ENCODE measurements around the gene HMBS.

Gene HMBS

DNA sequence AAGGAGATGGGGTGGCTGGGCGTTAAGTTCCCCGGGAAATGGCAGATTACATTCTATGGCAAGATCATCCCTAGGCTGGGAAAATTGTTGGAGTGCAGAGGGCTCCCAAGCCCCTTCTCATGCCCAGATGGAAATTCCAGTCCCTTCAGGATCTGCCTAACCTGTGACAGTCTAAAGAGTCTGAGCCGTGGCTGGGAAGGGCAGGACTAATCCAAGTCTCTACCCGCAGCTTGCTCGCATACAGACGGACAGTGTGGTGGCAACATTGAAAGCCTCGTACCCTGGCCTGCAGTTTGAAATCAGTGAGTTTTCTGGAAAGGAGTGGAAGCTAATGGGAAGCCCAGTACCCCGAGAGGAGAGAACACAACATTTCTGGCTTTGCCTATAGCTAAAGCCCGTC is 3.7 kb downstream of the HMBS start:
- peak in 1 of 2 experiments; percentile 66 for DNase-seq
- TF ChIP-seq GATA1 (IDR thresholded peaks at IDR 0.05; ENCODE audit: low read depth, low read length) (no peak), POLR2A (IDR thresholded peaks at IDR 0.05; ENCODE audit: low read length) (no peak)

DNA sequence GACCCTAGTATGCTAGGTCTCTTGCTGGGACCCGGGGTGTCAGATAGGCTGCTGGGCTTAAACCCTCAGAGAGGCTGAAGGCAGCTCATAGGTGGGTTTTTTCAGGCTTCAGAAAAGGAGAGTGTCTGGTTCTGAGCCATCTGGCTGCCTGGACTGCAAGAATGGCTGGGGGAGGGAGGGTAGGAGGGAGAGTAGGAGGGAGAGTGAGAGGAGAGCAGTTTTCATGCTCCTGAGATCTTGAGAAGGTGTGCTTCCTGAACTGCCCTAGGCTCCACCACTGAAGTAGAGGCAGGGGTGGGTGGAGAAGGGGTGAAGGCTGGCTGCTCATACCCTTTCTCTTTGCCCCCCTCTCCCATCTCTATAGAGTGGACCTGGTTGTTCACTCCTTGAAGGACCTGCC is 4.6 kb downstream of the HMBS start:
- TF ChIP-seq POLR2A (IDR thresholded peaks at IDR 0.05; ENCODE audit: low read length), result no peak
- peak in 1 of 2 experiments; percentile 65 for DNase-seq

DNA sequence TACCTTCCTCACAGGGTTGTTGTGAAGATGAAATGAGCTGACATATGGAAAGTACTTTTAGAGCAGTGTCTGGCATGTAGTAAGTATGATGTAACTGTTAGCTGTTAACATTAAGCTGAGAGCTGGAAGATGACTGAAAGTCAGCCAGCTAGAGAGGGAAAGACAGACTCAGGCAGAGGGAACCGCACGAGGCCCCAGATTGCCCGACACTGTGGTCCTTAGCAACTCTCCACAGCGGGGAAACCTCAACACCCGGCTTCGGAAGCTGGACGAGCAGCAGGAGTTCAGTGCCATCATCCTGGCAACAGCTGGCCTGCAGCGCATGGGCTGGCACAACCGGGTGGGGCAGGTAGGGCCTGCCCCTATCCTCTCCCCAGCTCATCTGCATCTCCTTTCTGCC is 6.5 kb downstream of the HMBS start:
- TF ChIP-seq GATA1 (IDR thresholded peaks at IDR 0.05; ENCODE audit: low read depth, low read length), result no peak
- no peak for TF ChIP-seq POLR2A (IDR thresholded peaks at IDR 0.05; ENCODE audit: low read length)
- peak in 1 of 2 experiments; percentile 58 for DNase-seq

DNA sequence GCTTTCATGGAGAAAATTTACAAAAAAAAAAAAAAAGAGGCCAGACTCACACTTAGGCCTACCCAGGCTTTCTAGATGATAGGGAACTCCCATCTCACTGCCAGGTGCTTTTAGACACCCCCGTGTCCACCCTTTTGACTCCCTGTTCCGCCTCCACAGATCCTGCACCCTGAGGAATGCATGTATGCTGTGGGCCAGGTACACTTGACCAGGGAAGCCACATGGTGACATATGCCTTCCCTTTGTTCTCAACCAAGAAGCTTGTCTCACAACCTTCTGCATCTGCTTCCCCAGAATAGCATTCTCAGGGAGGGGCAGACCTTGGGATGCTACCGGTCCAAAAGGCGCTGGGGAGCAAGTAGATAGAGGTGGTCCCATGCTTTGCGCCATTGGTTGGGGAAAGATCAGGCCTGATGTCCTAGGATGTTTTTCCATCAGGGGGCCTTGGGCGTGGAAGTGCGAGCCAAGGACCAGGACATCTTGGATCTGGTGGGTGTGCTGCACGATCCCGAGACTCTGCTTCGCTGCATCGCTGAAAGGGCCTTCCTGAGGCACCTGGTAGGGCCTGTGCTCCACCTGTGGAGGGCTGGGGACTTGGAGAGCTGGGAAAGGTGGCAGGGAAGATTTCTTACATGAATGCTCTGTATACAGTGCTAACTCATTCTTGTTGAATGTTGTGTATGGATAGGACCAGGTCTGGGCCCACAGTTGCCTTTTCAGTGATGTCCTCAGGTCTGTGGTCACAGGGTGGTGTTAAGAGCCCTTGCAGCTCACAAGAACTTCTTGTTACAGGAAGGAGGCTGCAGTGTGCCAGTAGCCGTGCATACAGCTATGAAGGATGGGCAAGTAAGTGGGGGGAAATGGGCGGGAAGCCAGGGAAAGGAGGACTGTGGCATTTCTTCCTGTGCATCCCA is 7.5 kb downstream of the HMBS start:
- TF ChIP-seq POLR2A (IDR thresholded peaks at IDR 0.05; ENCODE audit: low read length), result peak; percentile 21
- TF ChIP-seq GATA1 (IDR thresholded peaks at IDR 0.05; ENCODE audit: low read depth, low read length), result no peak
- DNase-seq, result peak; percentile 59 to 65

DNA sequence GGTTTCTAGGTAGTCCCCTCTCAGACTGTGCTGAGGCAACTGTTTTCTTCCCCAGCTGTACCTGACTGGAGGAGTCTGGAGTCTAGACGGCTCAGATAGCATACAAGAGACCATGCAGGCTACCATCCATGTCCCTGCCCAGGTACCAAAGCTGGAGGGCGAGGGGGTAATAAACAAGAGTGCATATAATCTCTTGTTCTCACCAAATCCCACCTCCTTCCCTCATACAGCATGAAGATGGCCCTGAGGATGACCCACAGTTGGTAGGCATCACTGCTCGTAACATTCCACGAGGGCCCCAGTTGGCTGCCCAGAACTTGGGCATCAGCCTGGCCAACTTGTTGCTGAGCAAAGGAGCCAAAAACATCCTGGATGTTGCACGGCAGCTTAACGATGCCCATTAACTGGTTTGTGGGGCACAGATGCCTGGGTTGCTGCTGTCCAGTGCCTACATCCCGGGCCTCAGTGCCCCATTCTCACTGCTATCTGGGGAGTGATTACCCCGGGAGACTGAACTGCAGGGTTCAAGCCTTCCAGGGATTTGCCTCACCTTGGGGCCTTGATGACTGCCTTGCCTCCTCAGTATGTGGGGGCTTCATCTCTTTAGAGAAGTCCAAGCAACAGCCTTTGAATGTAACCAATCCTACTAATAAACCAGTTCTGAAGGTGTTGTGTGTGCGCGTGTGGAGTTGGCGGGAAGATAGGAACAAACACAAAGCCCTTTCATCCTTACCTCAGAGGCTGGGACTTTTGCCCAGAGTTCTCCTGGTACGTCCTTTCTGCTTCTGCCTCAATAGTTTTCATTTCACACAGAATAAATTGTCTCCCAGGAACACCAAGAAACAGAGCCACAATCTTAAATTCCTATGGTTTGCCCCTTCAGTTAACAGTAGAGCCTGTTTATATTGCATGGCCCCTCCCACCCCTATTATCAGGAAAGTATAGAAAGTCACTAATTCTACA is 8.5 kb downstream of the HMBS start:
- DNase-seq, result peak; percentile 64 to 73

DNA sequence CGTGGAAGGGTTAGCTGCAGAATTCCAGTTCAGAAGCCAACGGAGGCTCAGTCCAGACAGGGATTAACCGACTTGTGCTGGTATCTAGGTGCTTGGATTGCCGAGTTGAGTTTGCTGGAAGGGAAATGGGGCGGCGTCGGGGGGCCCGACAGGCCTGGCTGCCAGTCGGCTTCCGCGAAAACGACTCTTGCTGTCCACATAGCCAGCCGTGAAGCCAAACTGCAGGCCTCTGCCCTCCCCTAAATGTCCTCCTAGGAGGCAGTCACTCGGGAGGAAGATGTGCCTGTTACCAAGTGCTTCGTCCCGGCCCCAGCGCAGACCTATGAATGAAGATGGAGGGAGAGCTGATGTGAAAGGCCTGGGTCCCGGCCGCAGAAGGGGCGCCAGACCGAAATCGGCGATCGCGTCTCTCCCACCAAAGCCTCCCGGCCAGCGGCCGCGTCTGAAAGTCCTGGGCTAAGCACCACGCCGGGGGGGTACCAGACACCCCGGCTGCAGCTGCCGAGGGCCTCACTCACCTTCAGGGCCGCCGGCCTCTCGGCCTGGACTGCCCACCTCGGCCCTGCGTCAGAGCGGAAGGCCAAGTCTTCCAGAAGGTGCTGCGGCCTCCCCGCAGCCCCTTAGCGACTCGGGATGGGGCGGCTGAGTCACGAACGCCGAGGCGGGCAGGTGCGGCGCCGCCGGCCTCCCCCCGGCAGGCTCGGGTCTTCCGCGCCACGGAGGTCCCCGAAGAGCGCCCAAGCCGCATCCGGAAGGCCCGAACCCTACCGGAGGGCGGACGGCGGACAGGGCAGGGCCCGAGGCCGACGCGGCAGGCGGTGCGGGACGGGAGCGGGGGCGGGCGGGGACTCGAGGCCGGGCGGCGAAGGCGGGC is 9.5 kb downstream of the HMBS start:
- DNase-seq, result peak; percentile 74 to 85

More for the DNA sequence above, 8.5 kb downstream of the HMBS start:
- TF ChIP-seq GATA1 (IDR thresholded peaks at IDR 0.05; ENCODE audit: low read depth, low read length) (no peak), POLR2A (IDR thresholded peaks at IDR 0.05; ENCODE audit: low read length) (peak; percentile 21)

DNA sequence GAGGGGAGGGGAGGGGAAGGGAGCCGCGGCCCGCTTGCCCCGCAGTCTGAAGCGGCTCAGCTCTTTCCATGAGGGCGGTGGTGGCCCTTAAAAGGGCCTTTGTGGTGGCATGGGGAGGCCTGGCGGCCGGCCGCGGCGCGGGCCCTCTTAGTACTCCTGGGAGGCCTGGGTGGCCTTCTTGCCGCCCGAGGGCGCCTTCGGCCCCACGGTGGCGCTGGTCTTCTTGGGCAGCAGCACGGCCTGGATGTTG is 10.1 kb downstream of the HMBS start:
- TF ChIP-seq POLR2A (IDR thresholded peaks at IDR 0.05; ENCODE audit: low read length) (no peak), GATA1 (IDR thresholded peaks at IDR 0.05; ENCODE audit: low read depth, low read length) (no peak)
- DNase-seq, result peak in 1 of 2 experiments; percentile 93

More for the DNA sequence above, 9.5 kb downstream of the HMBS start:
- TF ChIP-seq GATA1 (IDR thresholded peaks at IDR 0.05; ENCODE audit: low read depth, low read length) (no peak), POLR2A (IDR thresholded peaks at IDR 0.05; ENCODE audit: low read length) (peak; percentile 87)

DNA sequence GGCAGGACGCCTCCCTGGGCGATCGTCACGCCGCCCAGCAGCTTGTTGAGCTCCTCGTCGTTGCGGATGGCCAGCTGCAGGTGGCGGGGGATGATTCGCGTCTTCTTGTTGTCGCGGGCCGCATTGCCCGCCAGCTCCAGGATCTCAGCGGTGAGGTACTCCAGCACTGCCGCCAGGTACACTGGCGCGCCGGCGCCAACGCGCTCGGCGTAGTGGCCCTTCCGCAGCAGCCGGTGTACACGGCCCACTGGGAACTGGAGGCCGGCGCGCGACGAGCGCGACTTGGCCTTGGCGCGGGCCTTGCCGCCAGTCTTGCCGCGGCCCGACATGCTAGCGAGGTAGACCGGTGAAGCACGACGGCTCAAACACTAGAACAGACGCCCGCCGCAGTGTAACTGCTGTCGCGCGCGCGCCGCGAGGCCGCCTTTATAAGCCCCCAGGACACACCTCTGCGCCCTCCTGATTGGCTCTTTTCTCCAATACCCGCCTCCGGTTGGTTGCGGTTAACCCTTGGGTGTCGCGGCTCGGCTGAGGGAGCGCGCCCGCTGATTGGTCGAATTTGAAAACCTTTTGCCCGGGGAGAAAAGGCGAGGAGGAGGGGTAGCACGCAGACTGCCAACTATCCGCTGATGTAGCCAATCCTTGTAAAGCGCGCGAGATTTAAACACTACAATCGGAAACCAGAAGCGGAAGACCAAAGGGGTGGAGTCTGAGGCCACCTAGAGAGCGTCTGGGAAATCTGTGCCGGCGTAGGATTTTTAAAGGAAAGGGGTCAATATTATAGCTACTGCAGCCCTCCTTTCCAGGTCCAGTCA is 10.6 kb downstream of the HMBS start:
- TF ChIP-seq POLR2A (IDR thresholded peaks at IDR 0.05; ENCODE audit: low read length) (peak; percentile 100), GATA1 (IDR thresholded peaks at IDR 0.05; ENCODE audit: low read depth, low read length) (no peak)
- DNase-seq, result peak; percentile 99 to 100

DNA sequence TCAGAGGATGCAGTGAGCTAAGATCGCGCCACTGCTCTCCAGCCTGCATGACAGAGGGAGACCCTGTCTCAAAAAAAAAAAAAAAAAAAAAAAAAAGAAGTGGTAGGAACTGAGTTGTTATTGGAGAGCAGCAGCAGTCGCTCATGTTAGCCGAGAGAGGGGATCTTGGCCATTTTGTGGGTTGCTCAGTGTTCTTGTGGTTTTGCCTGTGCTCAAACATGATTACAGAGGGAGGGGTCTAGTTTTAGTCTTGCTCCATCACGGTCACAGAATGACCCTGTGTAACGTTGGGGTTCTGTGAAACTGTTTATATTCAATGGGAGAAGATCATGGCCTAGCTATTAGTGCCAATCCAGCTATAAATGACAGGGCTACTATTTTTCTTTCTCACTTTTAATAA is 15.0 kb downstream of the HMBS start:
- no peak for DNase-seq
- no peak for TF ChIP-seq GATA1 (IDR thresholded peaks at IDR 0.05; ENCODE audit: low read depth, low read length)
- TF ChIP-seq POLR2A (IDR thresholded peaks at IDR 0.05; ENCODE audit: low read length), result no peak

DNA sequence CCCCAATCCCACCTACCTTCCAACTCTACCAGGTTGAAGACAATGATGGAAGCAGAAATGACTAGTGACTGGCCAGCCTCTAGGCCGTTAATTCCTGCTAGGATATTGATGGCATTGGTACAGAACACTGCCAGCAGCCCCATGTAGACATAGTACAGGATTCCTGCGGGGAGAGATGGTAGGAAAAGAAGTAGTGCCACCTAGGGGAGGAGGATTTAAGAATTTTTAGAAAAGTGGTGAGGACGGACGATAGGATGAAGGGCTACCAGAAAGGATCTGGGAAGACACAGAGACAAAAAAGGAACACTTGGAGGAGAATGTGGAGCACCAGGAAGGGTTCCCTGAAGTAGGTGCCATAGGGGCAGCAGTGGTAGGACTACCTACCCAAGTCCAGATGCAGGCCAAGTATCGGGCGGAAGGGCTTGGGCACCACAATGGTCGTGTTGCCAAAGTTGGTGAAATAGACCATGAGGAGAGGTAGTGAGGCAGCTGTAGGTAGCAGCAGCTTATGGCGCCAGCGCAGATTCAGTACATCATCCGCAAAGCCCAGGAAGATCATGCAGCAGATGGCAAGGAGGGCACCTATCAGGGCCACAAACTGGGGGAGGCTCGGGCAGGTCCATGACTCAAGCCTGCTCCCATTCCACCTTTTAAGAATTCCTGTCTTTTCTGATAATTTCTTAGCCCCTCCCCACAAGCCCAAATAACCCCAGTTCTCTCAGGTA is 15.7 kb downstream of the HMBS start:
- TF ChIP-seq GATA1 (IDR thresholded peaks at IDR 0.05; ENCODE audit: low read depth, low read length) (no peak), POLR2A (IDR thresholded peaks at IDR 0.05; ENCODE audit: low read length) (no peak)
- DNase-seq, result peak in 1 of 2 experiments; percentile 57

DNA sequence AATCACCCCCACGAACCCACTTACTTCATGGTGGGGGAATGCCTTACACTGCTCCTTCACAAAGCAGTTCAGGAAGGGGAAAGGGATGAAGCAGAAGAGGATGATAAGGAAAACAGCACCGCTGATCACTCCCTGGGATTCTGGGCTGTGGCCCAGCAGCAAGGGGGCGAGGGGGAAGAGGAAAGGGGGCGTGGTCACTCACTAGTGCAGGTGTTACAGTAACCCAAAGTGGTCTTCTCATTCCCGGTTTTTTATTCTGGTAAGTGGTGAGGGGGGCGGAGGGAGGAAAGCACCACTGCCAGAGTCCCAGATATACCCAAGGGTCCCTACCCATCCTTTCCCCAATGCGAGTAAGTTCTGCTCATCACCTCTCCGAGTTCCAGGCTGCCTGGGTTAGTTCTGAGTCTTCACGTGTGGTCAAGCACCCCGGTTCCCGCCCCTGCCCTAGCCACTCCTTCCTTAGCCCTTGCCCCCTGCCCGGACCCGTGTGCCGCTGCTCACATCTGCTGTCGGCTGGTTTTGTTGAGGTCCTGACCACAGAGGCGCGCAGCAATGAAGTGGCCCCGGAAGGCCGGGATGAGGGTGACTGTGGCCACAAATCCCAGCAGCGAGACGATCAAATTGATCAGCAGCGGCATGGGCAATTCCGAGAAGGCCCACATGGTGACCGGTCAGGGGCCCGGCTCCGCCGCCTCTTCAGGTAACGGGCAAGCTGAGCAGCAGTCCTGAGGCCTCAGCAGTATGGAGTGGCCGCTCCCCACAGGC is 16.5 kb downstream of the HMBS start:
- no peak for DNase-seq

More for the DNA sequence above, 16.5 kb downstream of the HMBS start:
- TF ChIP-seq GATA1 (IDR thresholded peaks at IDR 0.05; ENCODE audit: low read depth, low read length) (no peak), POLR2A (IDR thresholded peaks at IDR 0.05; ENCODE audit: low read length) (no peak)
